Superior temporal gyrus (tissue), 1 donor: Measurements from ENCODE around the gene TYW1B.
"Not testable (repeated sequence)": the region's sequence is repeated elsewhere in the genome, so short reads cannot be mapped to it uniquely, and the experiment has no call there.

Experiments
- DNase-seq: peaks from one replicate; pipeline ENCODE4 v3.0.0-alpha.2; 2016; ENCODE audit errors: extremely low spot score

Gene TYW1B, protein sequence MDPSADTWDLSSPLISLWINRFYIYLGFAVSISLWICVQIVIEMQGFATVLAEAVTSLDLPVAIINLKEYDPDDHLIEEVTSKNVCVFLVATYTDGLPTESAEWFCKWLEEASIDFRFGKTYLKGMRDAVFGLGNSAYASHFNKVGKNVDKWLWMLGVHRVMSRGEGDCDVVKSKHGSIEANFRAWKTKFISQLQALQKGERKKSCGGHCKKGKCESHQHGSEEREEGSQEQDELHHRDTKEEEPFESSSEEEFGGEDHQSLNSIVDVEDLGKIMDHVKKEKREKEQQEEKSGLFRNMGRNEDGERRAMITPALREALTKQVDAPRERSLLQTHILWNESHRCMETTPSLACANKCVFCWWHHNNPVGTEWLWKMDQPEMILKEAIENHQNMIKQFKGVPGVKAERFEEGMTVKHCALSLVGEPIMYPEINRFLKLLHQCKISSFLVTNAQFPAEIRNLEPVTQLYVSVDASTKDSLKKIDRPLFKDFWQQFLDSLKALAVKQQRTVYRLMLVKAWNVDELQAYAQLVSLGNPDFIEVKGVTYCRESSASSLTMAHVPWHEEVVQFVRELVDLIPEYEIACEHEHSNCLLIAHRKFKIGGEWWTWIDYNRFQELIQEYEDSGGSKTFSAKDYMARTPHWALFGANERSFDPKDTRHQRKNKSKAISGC

DNA sequence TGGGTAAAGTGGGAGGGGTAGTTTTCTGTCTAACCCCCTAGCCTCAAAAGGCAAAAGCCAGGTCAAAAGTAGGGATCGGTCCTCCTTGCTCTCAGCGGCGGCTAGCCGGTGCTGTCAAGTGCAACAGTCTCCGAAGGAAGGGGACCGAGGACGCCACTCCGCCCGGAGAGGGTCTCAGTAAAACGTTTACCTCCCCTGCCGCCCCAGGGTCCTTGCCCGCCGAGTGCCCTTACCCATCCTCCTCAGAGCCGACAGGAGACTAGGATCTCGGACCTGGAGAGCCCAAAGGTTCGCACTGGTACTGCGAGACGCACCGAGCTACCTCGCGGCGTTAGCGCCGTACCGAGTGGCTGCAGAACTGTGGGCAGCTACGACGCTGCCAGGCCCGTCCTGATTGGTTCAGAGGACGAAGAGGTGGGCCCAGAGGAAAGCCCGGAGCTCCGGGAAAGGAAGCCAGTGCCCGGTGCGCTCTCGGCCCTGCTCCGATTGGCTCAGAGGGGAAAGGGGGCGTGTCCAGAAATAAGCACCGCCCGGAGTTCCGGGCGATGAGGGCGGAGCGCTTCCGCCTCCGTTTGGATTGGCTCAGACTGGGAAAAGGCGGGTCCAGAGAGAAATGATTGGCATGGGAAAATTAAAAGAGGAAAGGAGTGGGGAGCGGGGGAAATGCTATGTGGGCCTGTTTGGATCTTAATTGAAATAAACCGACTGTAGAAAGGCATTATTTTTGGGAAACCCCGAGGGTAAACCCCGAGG, at the start of gene TYW1B:
Gene TYW1B (minus strand): TSS at position 362 of the 753 bp plus-strand sequence. CDS start 125 bp downstream, at position 237.
- peak; percentile 99 for DNase-seq

DNA sequence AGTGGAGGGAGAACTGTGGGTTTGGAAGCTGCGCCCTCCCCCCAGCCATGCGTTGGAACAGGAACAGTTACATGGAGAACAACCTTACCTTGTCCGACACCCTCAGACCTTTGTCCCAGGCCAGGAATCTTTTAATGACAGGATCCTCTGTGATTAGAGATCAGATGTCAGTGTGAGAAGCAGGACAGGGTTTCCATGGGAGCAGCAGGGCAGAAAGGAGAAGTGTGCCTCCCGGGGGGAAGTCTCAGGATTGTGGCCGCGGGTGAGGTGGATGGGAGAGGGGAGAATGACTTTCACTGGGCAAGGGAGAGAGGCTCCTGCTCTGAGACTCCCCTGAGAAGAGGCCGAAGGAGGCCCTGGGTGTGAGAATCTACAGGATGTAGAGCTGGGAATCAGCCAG, 39.6 kb upstream of the TYW1B start:
- DNase-seq: not testable (repeated sequence)

DNA sequence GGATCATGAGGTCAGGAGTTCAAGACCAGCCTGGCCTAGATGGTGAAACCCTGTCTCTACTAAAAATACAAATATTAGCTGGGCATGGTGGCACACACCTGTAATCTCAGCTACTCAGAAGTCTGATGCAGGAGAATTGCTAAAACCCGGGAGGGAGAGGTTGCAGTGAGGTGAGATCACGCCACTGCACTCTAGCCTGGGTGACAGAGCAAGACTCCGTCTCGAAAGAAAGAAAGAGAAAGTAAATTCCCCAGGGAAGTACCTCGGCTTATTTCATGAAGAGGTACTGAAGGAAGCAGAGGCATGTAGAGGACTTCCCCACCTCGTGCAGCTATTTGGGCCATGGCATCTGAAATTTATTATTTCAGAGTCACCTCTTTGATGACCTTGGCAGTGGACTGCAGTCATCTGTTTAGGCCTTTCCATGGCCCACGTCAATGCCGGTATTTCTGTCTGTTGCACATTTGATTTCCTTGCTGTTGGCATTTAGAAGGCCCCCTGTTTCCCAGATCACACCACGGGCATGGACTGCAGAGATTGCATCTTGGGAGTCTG, 30.9 kb upstream of the TYW1B start:
- DNase-seq: not testable (repeated sequence)

DNA sequence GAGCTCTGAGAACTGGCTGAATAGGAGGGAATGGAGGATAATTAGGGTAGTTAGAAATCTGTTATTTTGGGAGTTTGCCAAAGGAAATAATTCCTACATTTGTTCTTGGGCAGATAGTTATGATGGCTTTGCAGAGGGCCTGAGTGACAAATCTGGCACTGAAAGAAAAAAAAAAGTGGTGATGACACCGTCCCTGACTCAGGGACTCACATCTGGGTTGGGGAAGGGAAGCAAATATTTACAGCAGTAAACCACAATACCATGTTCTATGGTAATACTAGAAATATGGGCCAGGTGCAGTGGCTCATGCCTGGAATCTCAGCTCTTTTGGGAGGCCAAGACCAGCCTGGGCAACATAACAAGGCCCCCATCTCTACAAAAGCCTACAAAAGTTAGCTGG, 29.9 kb upstream of the TYW1B start:
- not testable (repeated sequence) for DNase-seq

DNA sequence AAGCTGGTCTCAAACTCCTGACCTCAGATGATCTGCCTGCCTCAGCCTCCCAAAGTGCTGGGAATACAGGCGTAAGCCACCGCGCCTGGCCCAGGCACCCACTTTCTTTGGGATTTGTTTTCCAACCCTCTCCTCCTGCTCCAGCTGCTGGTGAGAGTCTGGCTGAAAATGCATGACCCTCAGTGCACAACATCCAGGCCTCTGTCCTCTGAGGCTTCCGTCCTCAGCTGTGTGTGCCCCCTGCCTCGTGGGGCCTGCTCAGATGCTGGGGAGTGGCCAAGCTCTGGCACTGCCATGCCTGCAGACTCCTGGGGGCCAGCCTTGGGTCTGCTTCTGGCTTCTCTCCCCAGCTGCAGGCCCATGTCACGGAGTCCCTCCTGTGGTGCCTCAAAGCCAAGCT, 27.3 kb upstream of the TYW1B start:
- not testable (repeated sequence) for DNase-seq

DNA sequence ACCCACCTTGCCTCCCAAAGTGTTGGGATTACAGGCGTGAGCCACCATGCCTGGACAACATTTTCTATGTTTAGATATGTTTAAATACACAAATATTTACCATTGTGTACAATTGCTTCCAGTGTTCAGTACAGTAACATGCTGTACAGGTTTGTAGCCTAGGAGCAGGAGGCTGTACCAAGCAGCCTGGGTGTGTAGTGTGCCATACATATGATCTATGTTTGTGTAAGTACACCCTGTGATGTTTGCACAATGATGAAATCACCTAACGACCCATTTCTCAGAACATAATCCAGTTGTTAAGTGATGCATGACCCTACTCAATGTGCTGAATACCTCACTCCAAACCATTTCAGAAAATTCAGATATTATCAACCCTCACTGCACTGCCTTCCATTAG, 24.9 kb upstream of the TYW1B start:
- not testable (repeated sequence) for DNase-seq

DNA sequence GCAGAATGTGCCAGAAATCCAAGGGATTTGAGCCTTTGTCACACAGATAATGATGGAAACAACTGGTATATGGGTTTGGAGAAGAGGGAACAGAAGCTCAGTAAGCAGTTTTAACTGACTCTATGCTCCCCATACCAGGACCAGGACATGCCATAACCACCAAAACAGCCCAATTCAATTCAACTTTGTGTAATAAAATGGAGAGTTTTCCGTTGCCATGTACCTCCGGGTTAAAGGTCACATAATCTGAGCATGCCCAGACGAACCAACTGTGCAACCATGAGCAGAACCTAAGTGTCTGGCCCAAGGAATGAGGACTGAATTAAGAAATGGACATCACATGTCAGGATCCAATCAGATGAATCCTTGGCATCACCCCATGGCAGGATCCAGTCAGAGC, 22.7 kb upstream of the TYW1B start:
- not testable (repeated sequence) for DNase-seq

DNA sequence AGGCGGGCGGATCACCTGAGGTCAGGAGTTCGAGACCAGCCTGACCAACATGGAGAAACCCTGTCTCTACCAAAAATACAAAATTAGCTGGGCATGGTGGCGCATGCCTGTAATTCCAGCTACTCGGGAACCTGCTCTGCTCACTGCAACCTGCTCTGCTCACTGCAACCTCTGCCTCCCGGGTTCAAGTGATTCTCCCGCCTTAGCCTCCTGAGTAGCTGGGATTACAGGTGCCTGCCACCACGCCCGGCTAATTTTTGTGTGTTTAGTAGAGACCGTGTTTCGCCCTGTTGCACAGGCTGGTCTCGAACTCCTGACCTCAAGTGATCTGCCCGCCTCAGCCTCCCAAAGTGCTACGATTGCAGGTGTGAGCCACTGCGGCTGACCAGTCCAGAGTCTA, 16.1 kb upstream of the TYW1B start:
- not testable (repeated sequence) for DNase-seq

DNA sequence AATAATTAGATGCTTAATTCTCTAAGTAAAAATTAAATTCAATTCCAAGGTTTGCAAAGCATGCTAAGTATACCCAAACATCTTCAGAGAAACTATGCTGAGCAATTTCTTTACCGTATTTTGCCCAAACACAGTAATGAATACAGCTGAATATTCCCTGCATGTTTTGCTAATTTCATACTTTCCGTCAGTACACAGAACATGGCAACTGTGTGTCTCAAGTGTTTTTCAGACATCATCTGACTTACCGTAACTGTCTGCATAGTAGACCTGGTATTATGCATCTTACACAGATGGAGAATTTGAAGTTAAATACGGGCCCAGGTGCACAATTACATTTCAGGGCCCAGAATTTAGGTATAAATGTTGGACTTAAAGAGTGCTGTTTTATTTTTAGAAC, 15.2 kb upstream of the TYW1B start:
- DNase-seq: not testable (repeated sequence)

DNA sequence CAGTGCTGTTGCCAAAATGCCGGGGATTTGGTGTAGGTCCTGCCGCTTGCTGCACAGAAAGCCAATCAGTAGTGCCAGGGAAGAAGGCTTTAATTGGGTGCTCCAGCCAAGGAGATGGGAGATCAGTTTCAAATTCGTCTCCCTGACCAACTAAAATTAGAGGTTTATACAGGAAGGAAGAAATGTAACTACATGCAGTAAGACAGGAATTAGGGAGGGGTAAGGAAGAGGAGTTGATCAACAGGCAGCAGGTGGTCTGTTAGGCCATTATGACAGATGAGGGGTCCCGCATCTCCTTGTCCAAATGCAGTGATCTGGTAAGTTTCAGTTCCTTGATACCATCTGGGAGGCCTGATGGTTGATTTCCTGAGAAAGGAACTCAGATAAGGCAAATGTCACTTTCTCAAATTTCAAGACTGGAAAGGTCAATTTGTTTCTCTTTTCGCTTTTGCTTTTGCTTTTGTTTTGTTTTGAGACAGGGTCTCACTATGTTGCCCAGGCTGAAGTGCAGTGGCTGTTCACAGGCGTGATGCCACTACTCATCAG, 13.0 kb upstream of the TYW1B start:
- not testable (repeated sequence) for DNase-seq

DNA sequence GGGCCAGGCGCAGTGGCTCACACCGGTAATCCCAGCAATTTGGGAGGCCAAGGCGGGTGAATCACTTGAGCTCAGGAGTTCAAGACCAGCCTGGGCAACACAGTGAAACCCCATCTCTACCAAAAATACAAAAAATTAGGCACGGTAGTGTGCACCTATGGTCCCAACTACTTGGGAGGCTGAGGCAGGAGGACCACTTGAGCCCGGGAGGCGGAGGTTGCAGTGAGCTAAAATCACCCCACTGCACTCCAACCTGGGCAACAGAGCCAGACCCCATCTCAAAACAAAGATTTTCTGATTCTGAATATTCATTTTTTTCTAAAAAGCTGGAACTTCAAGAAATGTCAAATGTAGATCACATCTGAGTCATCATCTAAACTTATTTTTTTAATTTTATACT, 10.3 kb upstream of the TYW1B start:
- DNase-seq: not testable (repeated sequence)

DNA sequence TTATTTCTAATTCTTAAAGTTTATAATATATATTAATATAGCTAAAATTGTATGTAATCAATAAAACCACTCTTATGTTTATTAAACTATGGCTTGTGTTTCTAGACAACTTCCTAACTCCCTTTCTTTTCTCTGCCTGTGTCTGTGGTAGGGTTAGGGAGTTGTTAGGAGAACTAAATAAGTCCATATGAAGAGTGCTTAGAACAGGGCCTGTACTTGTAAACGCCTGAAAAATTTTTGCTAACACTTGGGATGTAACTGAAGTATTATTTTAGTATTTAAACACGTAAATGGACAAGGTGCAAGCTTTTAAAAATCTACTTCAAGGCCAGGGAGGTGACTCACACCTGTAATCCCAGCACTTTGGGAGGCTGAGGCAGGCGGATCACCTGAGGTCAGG, 9.3 kb upstream of the TYW1B start:
- DNase-seq: not testable (repeated sequence)

DNA sequence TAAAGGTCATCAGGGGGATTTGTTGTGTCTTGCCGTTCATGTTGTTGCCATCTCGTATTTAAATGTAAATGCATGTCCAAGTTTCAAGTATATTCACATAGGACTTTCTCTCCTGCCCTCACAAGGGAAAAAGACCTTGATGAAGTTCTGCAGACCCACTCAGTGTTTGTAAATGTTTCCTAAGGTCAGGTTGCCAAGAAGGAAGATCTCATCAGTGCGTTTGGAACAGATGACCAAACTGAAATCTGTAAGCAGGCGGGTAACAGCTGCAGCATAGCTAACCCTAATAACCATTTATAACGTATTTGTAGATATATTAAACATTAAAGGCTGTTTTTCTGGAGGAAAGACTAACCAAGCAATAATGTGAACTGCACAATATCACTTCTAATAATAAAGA, 2.6 kb upstream of the TYW1B start:
- DNase-seq: not testable (repeated sequence)

DNA sequence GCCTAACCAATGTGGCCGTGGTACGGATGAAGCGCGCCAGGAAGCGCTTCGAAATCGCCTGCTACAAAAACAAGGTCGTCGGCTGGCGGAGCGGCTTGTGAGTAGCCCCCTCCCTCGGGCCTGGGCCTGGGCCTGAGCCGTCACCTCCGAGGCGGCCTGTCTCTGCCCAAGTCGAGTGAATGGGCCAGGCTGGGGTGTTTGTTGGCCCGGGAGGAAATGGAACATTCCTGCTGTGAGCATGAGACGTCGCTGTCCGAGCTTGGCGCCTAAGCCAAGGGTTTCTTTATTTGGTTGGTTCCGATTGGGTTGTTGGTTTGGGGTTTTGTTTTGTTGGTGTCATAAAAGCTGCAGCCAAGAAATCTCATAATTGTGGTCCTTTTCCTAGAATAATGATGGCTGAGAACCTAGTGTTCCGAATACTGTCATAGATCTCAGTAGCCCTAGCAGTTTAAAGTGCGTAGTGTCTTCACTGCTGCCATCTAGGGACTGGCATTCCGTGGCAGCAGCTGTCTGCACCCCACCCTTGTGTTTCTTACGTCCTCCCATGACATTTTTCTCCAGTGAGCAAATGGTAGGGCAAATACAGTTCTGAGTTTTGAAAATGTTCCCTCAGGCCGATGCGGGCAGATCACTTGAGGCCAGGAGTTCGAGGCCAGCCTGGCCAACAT, 1.8 kb upstream of the TYW1B start:
- peak; percentile 75 for DNase-seq

DNA sequence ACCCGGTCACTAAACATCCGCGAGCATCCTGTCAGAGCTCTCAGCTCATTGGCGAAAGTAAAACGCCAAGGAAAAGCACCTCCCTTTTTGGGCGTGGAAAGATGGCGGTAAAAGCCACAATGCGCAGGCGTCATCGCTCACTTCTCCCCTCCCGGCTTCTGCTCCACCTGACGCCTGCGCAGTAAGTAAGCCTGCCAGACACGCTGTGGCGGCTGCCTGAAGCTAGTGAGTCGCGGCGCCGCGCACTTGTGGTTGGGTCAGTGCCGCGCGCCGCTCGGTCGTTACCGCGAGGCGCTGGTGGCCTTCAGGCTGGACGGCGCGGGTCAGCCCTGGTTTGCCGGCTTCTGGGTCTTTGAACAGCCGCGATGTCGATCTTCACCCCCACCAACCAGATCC, 1.3 kb upstream of the TYW1B start:
- peak; percentile 100 for DNase-seq

DNA sequence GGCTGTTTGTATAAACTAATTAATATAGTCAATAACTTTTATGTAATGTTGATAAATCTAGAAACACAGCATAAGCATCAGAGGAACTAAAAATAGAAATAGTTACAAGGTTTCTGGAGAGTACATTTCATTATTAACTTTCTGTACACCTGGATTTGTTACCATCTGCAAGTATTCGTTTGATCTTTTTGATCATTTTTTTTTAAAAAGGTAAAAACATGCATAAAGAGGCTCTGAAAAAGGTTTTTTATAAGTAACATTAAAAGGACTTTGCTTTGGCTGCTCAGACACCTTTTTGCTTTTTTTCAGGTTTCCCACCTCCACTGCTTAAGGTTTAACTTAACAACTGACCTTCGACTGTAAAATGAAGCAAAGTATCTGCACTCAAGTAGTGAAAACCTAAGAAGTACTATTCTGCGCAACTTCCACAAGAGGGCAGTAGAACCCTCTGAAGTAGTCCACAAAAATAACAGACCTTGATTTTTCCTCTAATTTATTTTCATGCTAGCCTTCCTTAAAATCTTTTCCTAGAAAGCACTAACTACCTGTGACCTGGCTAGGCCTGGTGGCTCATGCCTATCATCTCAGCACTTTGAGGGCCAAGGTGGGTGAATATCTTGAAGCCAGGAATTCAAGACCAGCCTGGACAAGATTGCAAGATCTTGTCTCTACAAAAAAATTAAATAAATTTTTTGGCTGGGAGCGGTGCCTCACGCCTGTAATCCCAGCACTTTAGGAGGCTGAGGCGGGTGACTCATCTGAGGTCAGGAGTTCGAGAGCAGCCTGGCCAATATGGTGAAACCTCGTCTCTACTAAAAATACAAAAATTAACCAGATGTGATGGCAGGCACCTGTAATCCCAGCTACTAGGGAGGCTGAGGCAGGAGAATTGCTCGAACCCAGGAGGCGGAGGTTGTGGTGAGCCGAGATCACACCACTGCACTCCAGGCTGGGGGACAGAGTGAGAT, 4.0 kb downstream of the TYW1B start:
- DNase-seq: peak; percentile 19

DNA sequence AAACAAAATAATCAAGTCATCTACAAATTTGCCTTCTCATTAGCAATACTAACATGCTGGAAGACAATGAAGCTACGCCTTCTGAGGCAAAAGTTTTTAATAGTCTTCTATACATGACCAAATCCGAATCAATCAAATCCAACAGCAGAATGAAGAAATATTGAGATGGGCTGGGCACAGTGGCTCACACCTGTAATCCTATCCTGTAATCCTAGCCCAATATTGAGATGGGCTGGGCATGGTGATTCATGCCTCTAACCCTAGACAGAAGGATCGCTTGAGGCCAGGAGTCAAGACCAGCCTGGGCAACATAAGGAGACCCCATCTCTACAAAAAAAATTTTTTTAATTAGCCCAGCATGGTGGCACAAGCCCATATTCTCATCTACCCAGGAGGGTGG, 5.5 kb downstream of the TYW1B start:
- not testable (repeated sequence) for DNase-seq

DNA sequence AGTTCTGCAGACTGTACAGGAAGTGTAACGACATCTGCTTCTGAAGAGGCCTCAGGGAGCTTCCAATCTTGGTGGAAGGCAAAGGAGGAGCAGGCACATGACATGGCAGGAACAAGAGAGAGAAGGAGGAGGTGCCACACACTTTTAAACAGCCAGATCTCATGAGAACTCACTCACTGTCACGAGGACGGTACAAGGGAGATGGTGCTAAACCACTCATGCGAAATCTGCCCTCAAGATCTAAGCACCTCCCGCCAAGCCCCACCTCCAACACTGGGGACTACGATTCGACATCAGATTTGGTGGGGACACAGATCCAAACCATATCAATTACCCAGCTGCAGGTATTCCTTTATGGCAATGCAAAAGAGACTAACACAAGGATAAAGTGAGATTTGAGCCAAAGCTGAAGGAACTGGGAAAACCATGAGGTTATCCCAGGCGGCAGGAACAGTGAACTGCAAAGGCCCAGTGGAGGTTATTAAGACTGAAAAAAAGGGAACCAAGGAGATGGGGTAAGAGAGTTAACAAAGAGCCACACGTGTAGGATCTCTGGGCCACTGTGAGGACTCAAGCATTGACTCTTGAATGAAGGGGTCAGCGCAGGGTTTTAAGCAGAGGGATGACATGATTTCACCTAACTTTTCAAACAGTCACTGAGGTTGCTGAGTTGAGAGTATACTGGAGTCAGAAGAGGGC, 9.2 kb downstream of the TYW1B start:
- DNase-seq: not testable (repeated sequence)

DNA sequence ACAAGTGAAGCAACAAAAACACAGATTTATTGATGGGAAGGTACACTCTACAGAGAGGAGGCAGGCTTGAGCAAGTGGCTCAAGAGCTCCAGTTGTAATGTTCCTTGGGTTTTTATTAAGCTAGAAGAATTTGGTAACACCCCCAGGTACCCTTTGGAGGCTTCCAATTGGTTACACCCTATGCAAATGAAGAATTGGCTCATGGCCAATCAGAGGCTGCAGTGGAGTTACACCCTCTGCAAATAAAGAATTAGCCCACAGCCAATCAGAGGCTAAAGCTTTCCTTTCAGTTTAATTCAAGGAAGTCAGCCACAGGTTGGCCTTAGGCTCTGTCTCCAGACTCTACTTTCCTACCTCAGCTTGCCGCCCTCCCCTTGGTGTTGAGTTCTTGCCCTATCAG, 10.3 kb downstream of the TYW1B start:
- not testable (repeated sequence) for DNase-seq
